Natural killer cell treated with Interleukin-12 subunit alpha and Interleukin-12 subunit beta and Interleukin-15 and Interleukin-18, amount 100 ng/mL, for 72 hours (primary cell): ENCODE data around the gene PTPRT. TPM values are rescaled to one million over a fixed set of nuclear protein-coding genes. Genes with fewer than 3 reads are reported as not detected.

Experiments
- ATAC-seq, 2 donors: fragments of 150-1000 bp; cut with Tn5 transposase in 1 of 2; sonication (Bioruptor Pico), chemical (Tn5 transposase) in 1 of 2; 2 replicates each; pipeline ENCODE4 v1.10.0; 2021
- DNase-seq: peaks from one replicate; pipeline ENCODE4 v3.0.0; 2022; ENCODE audit warnings: low spot score
- H3K27ac Mint-ChIP-seq, 2 donors: 1 replicate in 1 of 2; 2 replicates in 1 of 2; pipeline ENCODE4 v1.8.0; 2022; ENCODE audit warnings: mixed read lengths in 2 of 2, mild to moderate bottlenecking in 1 of 2, moderate library complexity in 1 of 2
- H3K27me3 Mint-ChIP-seq, 2 donors: 1 replicate in 1 of 2; 2 replicates in 1 of 2; pipeline ENCODE4 v1.8.0; 2022; ENCODE audit warnings: mixed read lengths in 2 of 2
- H3K36me3 Mint-ChIP-seq: one replicate; pipeline ENCODE4 v1.8.0; 2022; ENCODE audit warnings: mixed read lengths
- H3K4me1 Mint-ChIP-seq, 2 donors: 1 replicate in 1 of 2; 2 replicates in 1 of 2; pipeline ENCODE4 v1.8.0; 2022; ENCODE audit warnings: low read depth in 2 of 2, mixed read lengths in 2 of 2, mild to moderate bottlenecking in 1 of 2
- H3K4me3 Mint-ChIP-seq: one replicate; pipeline ENCODE4 v1.8.0; 2022; ENCODE audit warnings: mixed read lengths
- H3K9me3 Mint-ChIP-seq: 2 replicates; pipeline ENCODE4 v1.8.0; 2022; ENCODE audit warnings: mixed read lengths
- total RNA-seq, 2 donors: library from RNA; stranded (reverse); gene quantifications; one replicate each; pipeline ENCODE4 v1.2.3, GENCODE V29; 2022

The PTPRT gene
- total RNA-seq, 2 donors from 2014 or later = not detected

DNA sequence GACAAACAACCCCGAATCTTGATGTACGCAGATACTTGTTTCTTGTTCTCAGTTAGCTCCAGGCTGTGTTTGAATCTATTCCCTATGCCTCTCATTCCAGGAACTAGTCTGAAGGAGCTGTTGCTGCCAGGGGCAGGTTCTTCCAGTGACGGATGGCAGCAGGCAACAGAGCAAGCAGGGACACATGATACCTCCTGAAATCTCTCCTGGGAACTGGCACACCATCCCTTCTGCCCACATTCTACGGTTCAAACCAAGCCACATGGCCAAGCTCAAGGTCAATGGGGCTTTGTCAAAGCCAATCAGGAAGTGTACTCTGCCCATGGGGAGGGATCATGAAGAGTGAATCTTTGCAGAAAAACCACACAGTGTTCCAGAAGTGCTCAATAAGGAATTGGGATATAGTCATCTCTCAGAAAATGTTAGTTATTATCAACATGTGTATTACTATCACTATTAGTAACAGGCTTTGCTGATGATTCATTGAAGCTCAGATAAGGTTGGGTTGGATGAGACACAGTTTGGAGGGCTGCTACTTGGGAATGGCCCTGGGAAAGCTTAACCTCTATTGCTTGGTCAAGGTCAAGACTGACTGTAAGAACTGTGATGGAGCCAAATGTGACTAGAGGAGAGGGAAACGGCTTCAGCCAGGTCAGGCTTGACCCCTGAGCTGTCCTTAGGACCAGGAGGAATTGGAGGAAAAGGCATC lies 454.9 kb downstream of the PTPRT start:
- no peaks in the 10 kb centered on the region for H3K27me3 Mint-ChIP-seq
- DNase-seq = no peak
- no peak overlapping the region for H3K27ac Mint-ChIP-seq
- no peak for ATAC-seq
- H3K4me3 Mint-ChIP-seq = no peak overlapping the region
- H3K9me3 Mint-ChIP-seq = peaks cover 13% of the 10 kb centered on the region
- no peaks in the 10 kb centered on the region for H3K4me1 Mint-ChIP-seq
- no peaks in the 10 kb centered on the region for H3K36me3 Mint-ChIP-seq

GRCh38 chr20:42721923-42722322 lies 467.8 kb downstream of the PTPRT start:
- H3K9me3 Mint-ChIP-seq = peaks cover 4% of the 10 kb centered on the region
- no peak for ATAC-seq
- DNase-seq = no peak
- H3K27ac Mint-ChIP-seq = no peak overlapping the region
- H3K4me1 Mint-ChIP-seq = no peaks in the 10 kb centered on the region
- H3K4me3 Mint-ChIP-seq = no peak overlapping the region
- H3K36me3 Mint-ChIP-seq = no peaks in the 10 kb centered on the region
- H3K27me3 Mint-ChIP-seq = no peaks in the 10 kb centered on the region

DNA sequence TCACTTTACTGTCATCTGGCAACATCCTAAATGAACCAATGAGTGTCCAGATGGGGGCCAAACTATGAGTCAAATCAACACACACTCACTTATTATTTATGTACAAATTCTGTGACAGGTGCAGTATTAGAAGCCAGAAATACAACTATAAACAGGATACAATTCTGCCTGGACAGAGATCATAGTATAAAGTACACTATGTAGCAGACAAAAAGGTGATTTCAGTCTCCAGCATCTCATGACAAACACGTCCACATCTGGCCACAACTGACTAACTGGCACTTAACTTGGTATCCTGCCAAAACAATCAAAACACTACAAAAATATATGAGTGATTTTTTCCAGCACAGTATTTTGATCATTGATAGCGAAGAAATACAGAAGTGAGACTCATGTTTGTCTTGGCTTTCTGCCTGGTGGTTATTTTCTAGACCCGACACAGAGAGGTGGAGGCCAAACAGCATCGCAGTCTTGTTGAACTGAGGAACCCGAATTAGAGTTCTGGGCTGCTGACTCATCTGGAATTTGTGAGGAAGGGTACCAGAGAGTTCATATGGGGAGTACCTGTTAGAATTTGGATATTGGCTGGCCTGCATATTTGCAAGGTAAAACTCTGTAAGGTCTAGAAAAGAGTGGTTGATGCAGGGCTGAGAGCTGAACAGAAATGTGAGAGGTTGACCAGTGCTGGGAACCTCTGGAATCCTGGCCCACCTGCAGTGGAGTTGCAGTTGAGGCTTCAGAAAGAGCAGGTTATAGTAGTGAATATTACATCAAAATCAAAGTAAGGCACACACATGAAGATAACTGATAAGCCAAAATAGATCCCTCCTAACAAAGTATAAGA lies 475.2 kb downstream of the PTPRT start:
- Mint-ChIP-seq H3K27me3 (no peaks in the 10 kb centered on the region), H3K36me3 (no peaks in the 10 kb centered on the region), H3K27ac (no peak overlapping the region), H3K9me3 (peaks cover 13% of the 10 kb centered on the region), H3K4me1 (no peaks in the 10 kb centered on the region), H3K4me3 (no peak overlapping the region)
- no peak for DNase-seq
- ATAC-seq = no peak

GRCh38 chr20:42708266-42708665 lies 481.4 kb downstream of the PTPRT start:
- H3K27ac Mint-ChIP-seq = no peak overlapping the region
- no peak for DNase-seq
- no peaks in the 10 kb centered on the region for H3K27me3 Mint-ChIP-seq
- no peak for ATAC-seq
- H3K36me3 Mint-ChIP-seq = no peaks in the 10 kb centered on the region
- H3K9me3 Mint-ChIP-seq = peaks cover 11% of the 10 kb centered on the region
- no peaks in the 10 kb centered on the region for H3K4me1 Mint-ChIP-seq
- no peak overlapping the region for H3K4me3 Mint-ChIP-seq

GRCh38 chr20:42706759-42707158 lies 482.9 kb downstream of the PTPRT start:
- H3K9me3 Mint-ChIP-seq = peaks cover 14% of the 10 kb centered on the region
- H3K27ac Mint-ChIP-seq = no peak overlapping the region
- ATAC-seq (no peak), DNase-seq (no peak)
- H3K4me1 Mint-ChIP-seq = no peaks in the 10 kb centered on the region
- H3K27me3 Mint-ChIP-seq = no peaks in the 10 kb centered on the region
- H3K4me3 Mint-ChIP-seq = no peak overlapping the region
- H3K36me3 Mint-ChIP-seq = no peaks in the 10 kb centered on the region

DNA sequence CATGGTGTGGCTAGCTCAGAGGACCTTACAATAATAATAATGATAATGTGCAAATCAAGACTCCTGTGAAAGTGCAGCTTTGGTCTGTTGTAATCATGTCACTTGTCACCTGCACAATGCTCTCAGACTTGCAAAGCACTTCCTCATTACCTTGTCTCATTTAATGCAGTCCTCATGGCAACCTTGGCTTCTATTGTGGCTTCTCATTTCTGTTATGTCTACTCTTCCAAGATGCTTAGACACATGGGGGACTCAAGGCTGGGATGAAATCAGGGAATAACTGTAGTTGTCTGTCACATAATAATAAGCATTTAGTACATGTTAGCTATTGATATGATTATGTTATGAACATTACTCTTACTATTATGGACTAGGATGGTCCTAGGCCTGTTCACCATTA lies 484.2 kb downstream of the PTPRT start:
- no peak for ATAC-seq
- Mint-ChIP-seq H3K27ac (no peak overlapping the region), H3K9me3 (peaks cover 11% of the 10 kb centered on the region), H3K36me3 (no peaks in the 10 kb centered on the region), H3K4me1 (no peaks in the 10 kb centered on the region), H3K4me3 (no peak overlapping the region), H3K27me3 (no peaks in the 10 kb centered on the region)
- DNase-seq = no peak

GRCh38 chr20:42703744-42704143 lies 486.0 kb downstream of the PTPRT start:
- no peak overlapping the region for H3K27ac Mint-ChIP-seq
- H3K9me3 Mint-ChIP-seq = peaks cover 7% of the 10 kb centered on the region
- no peaks in the 10 kb centered on the region for H3K4me1 Mint-ChIP-seq
- no peak for DNase-seq
- H3K27me3 Mint-ChIP-seq = no peaks in the 10 kb centered on the region
- no peak overlapping the region for H3K4me3 Mint-ChIP-seq
- no peaks in the 10 kb centered on the region for H3K36me3 Mint-ChIP-seq
- ATAC-seq = no peak

DNA sequence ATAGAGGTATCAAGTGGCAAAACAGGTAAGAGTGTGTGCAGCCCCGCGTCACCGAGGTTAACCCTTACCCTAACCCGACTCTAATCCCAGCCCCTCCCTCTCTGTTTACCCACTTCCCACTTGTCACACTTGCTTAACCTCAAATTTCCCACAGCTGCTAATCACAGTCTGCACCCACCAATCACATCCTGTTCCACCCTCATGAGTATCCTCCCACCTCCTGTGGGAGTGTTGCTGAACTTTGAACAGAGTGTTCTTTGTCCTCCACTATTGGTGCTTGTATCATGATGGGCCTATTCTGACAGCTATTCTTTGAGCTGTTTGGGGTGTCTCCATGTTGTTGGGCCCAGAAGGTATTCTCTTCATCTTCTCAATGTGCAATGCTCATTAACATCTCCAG lies 487.8 kb downstream of the PTPRT start:
- H3K9me3 Mint-ChIP-seq = peaks cover 10% of the 10 kb centered on the region
- no peaks in the 10 kb centered on the region for H3K36me3 Mint-ChIP-seq
- H3K4me1 Mint-ChIP-seq = no peaks in the 10 kb centered on the region
- DNase-seq = no peak
- no peak overlapping the region for H3K4me3 Mint-ChIP-seq
- no peak overlapping the region for H3K27ac Mint-ChIP-seq
- no peaks in the 10 kb centered on the region for H3K27me3 Mint-ChIP-seq
- no peak for ATAC-seq

GRCh38 chr20:42700372-42700771 lies 489.3 kb downstream of the PTPRT start:
- ATAC-seq = no peak
- Mint-ChIP-seq H3K36me3 (no peaks in the 10 kb centered on the region), H3K4me3 (no peak overlapping the region), H3K27me3 (peaks cover 0 to 4% of the 10 kb centered on the region in 2 donors), H3K9me3 (peaks cover 10% of the 10 kb centered on the region), H3K4me1 (no peaks in the 10 kb centered on the region), H3K27ac (no peak overlapping the region)
- no peak for DNase-seq

- peaks cover 9% of the 10 kb centered on the region for H3K9me3 Mint-ChIP-seq
- no peak overlapping the region for H3K4me3 Mint-ChIP-seq
- H3K4me1 Mint-ChIP-seq = no peaks in the 10 kb centered on the region
- H3K27me3 Mint-ChIP-seq = peaks cover 0 to 4% of the 10 kb centered on the region in 2 donors
- H3K36me3 Mint-ChIP-seq = no peaks in the 10 kb centered on the region
- DNase-seq (no peak), ATAC-seq (no peak)
- H3K27ac Mint-ChIP-seq = no peak overlapping the region
These were observed 491.7 kb downstream of the PTPRT start for GRCh38 chr20:42697962-42698361.

- Mint-ChIP-seq H3K9me3 (peaks cover 18% of the 10 kb centered on the region), H3K36me3 (no peaks in the 10 kb centered on the region), H3K27ac (no peak overlapping the region), H3K27me3 (peaks cover 0 to 1% of the 10 kb centered on the region in 2 donors), H3K4me3 (no peak overlapping the region), H3K4me1 (no peaks in the 10 kb centered on the region)
- ATAC-seq (no peak), DNase-seq (no peak)
These were observed 498.8 kb downstream of the PTPRT start for GRCh38 chr20:42690842-42691437.

DNA sequence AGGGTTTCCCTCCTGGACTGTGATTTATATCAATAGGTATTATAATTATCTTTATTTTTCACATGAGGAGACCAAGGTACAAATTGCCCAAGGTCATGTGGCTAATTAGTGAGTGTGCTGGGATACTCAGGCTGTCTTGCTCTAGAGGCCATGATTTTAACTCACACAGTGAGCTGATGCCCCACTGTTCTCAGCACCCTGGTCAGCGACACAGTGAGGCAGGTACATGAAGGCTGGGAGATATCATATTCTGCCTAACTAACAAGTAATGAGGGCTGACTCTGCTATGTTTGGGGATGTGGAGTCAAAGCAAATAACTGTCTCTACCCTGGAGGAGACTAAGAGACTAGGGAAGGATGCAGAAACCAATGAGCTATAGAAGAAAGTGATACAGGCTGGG lies 501.1 kb downstream of the PTPRT start:
- H3K36me3 Mint-ChIP-seq = no peaks in the 10 kb centered on the region
- peaks cover 18% of the 10 kb centered on the region for H3K9me3 Mint-ChIP-seq
- H3K4me3 Mint-ChIP-seq = no peak overlapping the region
- DNase-seq (no peak), ATAC-seq (no peak)
- no peaks in the 10 kb centered on the region for H3K4me1 Mint-ChIP-seq
- no peak overlapping the region for H3K27ac Mint-ChIP-seq
- H3K27me3 Mint-ChIP-seq = no peaks in the 10 kb centered on the region

DNA sequence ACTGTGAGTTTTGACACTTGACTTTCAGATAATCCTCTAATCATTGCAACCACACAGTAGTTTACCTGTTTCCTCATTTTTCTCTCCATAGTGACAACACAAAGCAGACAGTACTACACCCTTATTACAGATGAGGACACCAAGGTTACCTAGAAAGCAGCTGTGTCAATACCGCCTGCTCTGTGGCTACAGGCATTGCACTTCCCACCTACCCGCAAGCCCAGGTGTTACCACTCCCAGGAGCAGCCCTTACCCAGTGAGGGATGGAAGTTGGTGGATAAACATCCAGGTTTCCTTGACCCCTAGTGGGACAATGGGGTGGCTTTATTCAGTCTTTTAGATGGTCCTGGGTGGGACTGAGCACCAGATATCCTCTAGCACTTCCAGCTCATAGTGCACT lies 503.6 kb downstream of the PTPRT start:
- Mint-ChIP-seq H3K27me3 (no peaks in the 10 kb centered on the region), H3K4me3 (no peak overlapping the region), H3K27ac (no peak overlapping the region), H3K36me3 (no peaks in the 10 kb centered on the region), H3K9me3 (peaks cover 12% of the 10 kb centered on the region), H3K4me1 (no peaks in the 10 kb centered on the region)
- ATAC-seq (no peak), DNase-seq (no peak)

GRCh38 chr20:42678895-42679294 lies 510.8 kb downstream of the PTPRT start:
- no peak overlapping the region for H3K4me3 Mint-ChIP-seq
- no peaks in the 10 kb centered on the region for H3K9me3 Mint-ChIP-seq
- no peak for ATAC-seq
- no peak for DNase-seq
- H3K36me3 Mint-ChIP-seq = no peaks in the 10 kb centered on the region
- no peaks in the 10 kb centered on the region for H3K27me3 Mint-ChIP-seq
- no peaks in the 10 kb centered on the region for H3K4me1 Mint-ChIP-seq
- H3K27ac Mint-ChIP-seq = no peak overlapping the region
